Measurements from ENCODE around the gene ARGFX. TPM values are rescaled to one million over a fixed set of nuclear protein-coding genes. Genes with fewer than 3 reads are reported as not detected.
"Not testable (repeated sequence)": the region's sequence is repeated elsewhere in the genome, so short reads cannot be mapped to it uniquely, and the experiment has no call there.

Gene ARGFX
- total RNA-seq, 4 donors from 2014 or later, result not detected

GRCh38 chr3:121574449-121574848 lies 6.7 kb downstream of the ARGFX start:
- DNase-seq (no peak), ATAC-seq (no peak)
- no peaks in the 10 kb centered on the region for H3K4me1 ChIP-seq
- H3K27me3 ChIP-seq, result no peaks in the 10 kb centered on the region
- intact Hi-C loops (cut with DNase I; ENCODE audit: low total_unique reads), result no loop called here
- no peak overlapping the region for H3K4me3 ChIP-seq
- H3K36me3 ChIP-seq, result no peaks in the 10 kb centered on the region
- TF ChIP-seq CTCF (IDR thresholded peaks at IDR 0.05 in 4 of 5, conservative IDR thresholded peaks at IDR 0.05 in 1 of 5), result no peak
- TF ChIP-seq POLR2A (IDR thresholded peaks at IDR 0.05), result no peak
- no peak overlapping the region for H3K27ac ChIP-seq
- H3K9me3 ChIP-seq, result no peaks in the 10 kb centered on the region
- in situ Hi-C loops (cut with MboI; ENCODE audit: low sequenced_read_pairs in 4 of 4), result no loop called here

GRCh38 chr3:121581691-121582090 lies 13.9 kb downstream of the ARGFX start:
- H3K9me3 ChIP-seq, result no peaks in the 10 kb centered on the region
- no peak for TF ChIP-seq CTCF (IDR thresholded peaks at IDR 0.05 in 4 of 5, conservative IDR thresholded peaks at IDR 0.05 in 1 of 5)
- no peak for TF ChIP-seq POLR2A (IDR thresholded peaks at IDR 0.05)
- DNase-seq (no peak), ATAC-seq (no peak)
- intact Hi-C loops (cut with DNase I; ENCODE audit: low total_unique reads) (no loop called here), in situ Hi-C loops (cut with MboI; ENCODE audit: low sequenced_read_pairs in 4 of 4) (no loop called here)
- no peaks in the 10 kb centered on the region for H3K36me3 ChIP-seq
- H3K4me3 ChIP-seq, result no peak overlapping the region
- no peaks in the 10 kb centered on the region for H3K4me1 ChIP-seq
- H3K27ac ChIP-seq, result no peak overlapping the region
- H3K27me3 ChIP-seq, result no peaks in the 10 kb centered on the region

GRCh38 chr3:121584418-121584817 lies 16.7 kb downstream of the ARGFX start:
- Histone ChIP-seq H3K27me3 (no peaks in the 10 kb centered on the region), H3K9me3 (no peaks in the 10 kb centered on the region), H3K27ac (no peak overlapping the region), H3K4me3 (no peak overlapping the region), H3K4me1 (no peaks in the 10 kb centered on the region), H3K36me3 (no peaks in the 10 kb centered on the region)
- intact Hi-C loops (cut with DNase I; ENCODE audit: low total_unique reads) (no loop called here), in situ Hi-C loops (cut with MboI; ENCODE audit: low sequenced_read_pairs in 4 of 4) (no loop called here)
- no peak for TF ChIP-seq CTCF (IDR thresholded peaks at IDR 0.05 in 4 of 5, conservative IDR thresholded peaks at IDR 0.05 in 1 of 5)
- no peak for TF ChIP-seq POLR2A (IDR thresholded peaks at IDR 0.05)
- ATAC-seq, result no peak
- DNase-seq, result no peak

GRCh38 chr3:121592856-121593702 lies 25.3 kb downstream of the ARGFX start, which contains the start of gene FBXO40:
Gene FBXO40, plus strand, starts transcription at chr3:121593379. Its CDS starts 27,197 bp downstream, at chr3:121620576.
- Histone ChIP-seq H3K27me3 (no peaks in the 10 kb centered on the region), H3K4me3 (peak within 1 kb of the TSS; percentile 47 to 53 (median 52)), H3K36me3 (no peaks in the 10 kb centered on the region), H3K4me1 (peaks cover 39 to 40% of the 10 kb centered on the region in 2 donors), H3K27ac (peak within 1 kb of the TSS; percentile 87 to 95 (median 94)), H3K9me3 (no peaks in the 10 kb centered on the region)
- ATAC-seq (peak; percentile 88 to 90), DNase-seq (peak; percentile 79 to 91)
- in situ Hi-C loops (cut with MboI; ENCODE audit: low sequenced_read_pairs in 4 of 4) (no loop called here), intact Hi-C loops (cut with DNase I; ENCODE audit: low total_unique reads) (loop anchor here (1.0 to 10.0 kb wide), 4 partner anchors 47 to 1202 kb away; partner anchors contain the start of genes GOLGB1, HSPBAP1 and SLC49A4)
- TF ChIP-seq CTCF (IDR thresholded peaks at IDR 0.05 in 4 of 5, conservative IDR thresholded peaks at IDR 0.05 in 1 of 5) (no peak), POLR2A (IDR thresholded peaks at IDR 0.05) (peak; percentile 27 to 72)

- H3K27me3 ChIP-seq; in situ Hi-C loops (cut with MboI; ENCODE audit: low sequenced_read_pairs in 4 of 4); H3K9me3 ChIP-seq; DNase-seq; H3K36me3 ChIP-seq; ATAC-seq: not testable (repeated sequence)
- Histone ChIP-seq H3K27ac (peak overlapping the region; percentile 87 to 95 (median 94)), H3K4me3 (peak overlapping the region; percentile 47 to 53 (median 52)), H3K4me1 (peaks cover 40 to 46% of the 10 kb centered on the region in 2 donors)
- intact Hi-C loops (cut with DNase I; ENCODE audit: low total_unique reads), result loop anchor here (1.0 to 10.0 kb wide), 4 partner anchors 48 to 1201 kb away; partner anchors contain the start of genes GOLGB1, HSPBAP1 and SLC49A4
Observed at GRCh38 chr3:121593806-121594205, 26.1 kb downstream of the ARGFX start.
